C1 segment of cervical spinal cord (tissue), 14 donors: ENCODE results near the gene ACTG1.
A peak's percentile ranks its signal among the peaks of the same experiment; 100 is the strongest.

ENCODE experiments used
- DNase-seq, 14 donors: peaks; one replicate each; lab custom pipeline; 2025; lab: John Stamatoyannopoulos, UW

Gene ACTG1

DNA sequence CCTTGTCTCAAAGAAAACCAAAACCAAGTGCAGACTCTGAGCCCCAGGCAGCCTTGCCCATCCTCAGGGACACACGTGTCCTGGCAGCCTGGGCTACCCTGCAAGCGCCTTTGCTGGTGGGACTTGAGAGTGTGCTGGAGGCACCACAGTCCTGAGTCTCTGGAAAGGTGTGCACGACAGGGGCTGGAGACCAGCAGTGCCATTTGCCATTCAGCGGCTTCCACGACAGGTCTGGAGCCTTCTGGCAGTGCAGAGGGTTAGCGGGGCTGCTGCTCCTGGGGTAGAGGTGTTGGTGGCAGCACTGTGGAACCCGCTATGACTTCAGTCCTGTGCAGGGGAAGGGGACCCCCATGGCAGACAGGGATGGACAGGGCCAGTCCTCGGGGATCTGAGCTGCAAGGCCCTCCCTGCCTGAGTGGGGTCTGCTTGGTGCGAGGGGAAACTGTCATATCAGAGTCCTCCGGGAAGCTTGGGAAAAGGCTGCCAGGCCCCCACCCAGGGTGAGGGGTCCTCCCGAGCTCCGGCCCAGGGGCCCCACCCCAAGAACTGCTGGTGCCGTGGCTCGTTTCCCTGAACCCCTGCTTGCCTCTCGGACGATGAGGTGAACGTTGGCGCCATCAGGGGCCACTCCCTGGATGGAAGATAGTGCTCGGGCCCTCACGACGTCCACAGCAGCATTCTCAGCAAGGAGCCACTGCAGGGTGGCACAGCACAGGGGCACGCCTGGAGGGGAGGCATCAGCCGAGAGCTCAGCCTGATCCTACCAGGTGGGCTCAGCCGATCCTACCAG, 32.8 kb upstream of the ACTG1 start:
- no peak for DNase-seq

GRCh38 chr17:81544281-81544974, 31.8 kb upstream of the ACTG1 start:
- DNase-seq: no peak

DNA sequence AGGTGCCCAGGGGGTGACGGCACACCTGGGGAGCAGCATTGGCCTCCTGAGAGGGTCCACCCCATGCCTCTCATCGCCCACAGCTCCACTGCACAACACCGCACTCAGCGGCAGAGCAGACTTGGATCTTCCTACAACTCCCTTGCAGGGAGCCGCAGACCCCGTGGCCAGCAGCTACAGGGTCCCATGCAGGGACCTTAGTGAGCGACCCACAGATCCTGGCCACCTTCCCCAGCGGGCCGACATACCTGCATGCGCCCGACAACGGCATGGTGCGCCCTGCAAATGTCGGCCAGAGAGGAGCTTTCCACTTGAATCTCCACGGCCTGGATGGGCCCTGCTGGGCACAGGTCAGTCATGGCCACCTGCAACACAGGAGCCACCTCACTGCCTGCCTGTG, 31.2 kb upstream of the ACTG1 start:
- DNase-seq: no peak

DNA sequence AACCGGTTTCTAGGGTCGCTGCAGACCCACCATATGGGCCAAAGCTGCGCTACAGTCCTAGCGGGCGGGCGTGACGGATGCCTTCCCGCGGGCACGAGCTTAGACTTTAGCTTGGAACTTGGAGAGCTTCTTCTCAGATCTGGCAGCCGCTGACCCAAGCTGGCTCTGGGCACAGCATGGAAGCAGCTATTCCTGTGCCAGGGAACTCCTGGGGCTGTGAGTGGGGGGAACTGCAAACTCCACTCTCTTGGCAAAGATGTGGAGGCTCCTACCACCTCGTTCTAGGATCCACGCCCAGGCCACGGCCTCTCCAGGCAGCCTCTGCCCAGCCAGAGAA, 30.7 kb upstream of the ACTG1 start:
- peak in 2 of 14 donors; percentile 12 to 37 for DNase-seq

- DNase-seq: no peak
Observed at GRCh38 chr17:81542431-81543338, 30.1 kb upstream of the ACTG1 start.

DNA sequence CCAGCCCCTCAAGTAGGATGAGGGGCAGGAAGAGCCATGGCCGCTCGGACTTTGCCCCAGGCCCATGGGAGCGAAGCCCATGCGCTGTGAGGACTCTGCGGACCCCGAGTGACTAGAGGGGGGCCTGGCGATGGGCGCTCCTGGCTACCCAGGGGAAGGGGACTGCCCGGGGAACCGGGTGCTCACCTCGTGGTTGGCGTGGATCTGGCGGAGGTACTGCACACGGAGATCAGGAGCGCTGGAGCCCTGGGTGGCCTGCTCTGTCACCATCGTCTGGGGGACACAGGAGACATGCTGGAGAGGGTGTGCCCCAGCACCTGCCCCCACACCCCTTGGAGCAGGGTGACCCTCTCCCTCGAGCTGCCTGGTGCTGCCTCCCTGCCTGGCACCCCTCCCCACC, 28.5 kb upstream of the ACTG1 start:
- no peak for DNase-seq

DNA sequence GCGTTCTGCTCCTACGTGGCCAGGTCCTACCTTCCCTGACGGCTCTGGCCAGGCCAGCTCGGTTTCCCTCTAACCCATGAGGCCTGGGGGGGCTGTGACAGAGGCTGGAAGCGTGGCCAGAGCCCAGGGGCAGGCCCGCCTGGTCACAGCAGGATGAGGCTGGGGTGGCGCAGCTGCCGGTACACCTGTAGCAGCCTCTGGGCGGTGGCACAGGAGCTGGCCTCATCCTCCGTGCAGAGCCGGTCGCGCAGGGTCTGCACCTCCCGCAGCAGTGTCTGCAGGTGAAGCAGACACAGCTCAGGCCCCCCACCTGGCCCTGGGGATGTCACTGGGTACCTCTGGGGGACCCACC, 28.1 kb upstream of the ACTG1 start:
- DNase-seq: no peak

DNA sequence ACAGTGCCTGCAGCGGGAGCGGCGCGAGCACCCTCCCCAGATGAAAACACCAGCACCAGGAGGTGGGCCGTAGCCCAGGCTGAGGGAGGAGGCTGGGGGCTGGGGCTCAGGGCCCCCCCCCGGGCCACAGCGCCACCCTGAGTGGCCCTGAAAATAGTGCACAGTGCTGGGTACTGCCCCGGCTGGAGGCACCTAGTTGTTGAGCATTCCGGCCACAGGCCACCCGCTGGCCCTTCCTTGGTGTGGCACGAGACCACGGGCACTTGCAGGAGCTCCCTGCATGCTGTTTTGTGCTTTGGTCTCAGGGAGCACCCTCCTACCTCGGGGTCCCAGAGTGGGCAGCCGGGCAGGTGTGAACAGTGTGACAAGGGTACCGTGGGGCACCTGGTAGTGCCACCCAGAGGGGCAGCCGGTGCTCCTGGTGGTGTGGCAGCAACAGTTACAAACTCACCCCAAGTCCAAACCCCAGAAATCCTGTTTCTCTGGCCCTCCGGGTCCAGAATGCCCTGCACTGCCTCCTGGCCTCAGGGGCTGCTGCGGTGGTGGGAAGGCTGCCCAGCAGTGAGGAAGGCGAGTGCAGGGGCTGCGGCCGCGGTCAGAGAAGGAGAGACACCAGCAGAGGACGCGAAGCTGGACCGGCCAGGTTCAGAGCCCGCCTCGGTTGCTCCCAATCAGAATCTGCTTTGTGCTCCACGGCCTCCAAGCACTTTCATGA, 27.5 kb upstream of the ACTG1 start:
- DNase-seq: no peak

DNA sequence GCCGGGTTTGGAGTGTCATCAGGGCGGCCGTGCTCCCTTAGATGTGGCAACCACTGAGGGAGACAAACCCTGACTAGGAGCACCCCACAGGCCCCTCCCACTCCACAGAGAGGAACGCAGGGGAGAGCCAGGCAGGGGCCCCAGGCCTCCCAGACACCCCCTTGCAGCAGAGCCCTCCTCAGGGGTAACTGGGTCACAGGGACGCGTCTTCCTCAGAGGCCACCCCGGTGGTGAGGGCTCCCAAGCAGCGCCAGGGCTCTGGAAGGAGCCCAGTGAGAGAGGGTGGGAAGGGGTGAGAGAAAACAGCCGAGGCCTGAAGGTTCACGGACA, 26.9 kb upstream of the ACTG1 start:
- DNase-seq: no peak

DNA sequence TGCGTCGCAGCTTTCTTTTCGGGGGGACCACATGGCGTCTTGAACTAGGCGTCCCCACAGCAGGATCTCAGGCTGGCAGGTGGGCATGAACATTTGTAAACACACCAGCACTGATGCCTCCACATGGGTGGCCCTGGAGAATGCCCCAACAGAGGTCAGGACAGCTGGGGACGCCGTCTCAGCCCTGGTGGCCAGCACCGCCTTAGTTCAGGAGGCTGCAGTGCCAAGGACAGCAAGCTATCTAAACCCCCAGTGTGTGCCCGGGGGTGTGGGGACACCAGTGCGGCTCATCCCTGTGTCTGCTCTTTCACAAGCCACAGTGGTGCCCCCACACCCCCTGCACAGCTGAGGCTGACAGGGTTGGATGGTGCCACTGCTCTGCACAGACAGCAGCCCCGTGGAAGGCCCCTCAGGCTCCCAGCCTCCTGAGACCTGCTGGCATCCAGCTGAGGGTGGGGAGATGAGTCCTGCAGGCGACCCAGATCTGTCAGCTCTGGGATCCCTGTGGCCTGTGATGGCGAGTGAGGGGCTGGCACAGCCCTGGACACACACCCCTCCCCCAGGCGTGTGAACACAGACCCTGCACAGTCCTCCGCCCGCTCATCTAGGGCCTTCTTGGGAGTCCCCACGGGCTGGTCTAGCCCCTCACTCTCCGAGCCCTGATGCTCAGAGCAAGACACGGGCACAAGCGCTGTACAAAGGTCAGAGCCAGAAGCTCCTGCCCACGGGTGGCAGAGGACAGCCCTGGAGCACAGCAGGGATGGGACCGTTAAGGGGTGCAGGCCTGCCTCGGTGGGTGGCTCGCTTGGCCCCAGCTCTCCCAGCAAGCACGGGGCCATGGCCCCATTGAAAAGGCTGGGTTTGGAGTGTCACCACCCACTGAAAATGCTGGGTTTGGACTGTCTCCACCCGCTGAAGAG, 26.3 kb upstream of the ACTG1 start:
- no peak for DNase-seq

GRCh38 chr17:81537856-81538555, 25.4 kb upstream of the ACTG1 start:
- no peak for DNase-seq

DNA sequence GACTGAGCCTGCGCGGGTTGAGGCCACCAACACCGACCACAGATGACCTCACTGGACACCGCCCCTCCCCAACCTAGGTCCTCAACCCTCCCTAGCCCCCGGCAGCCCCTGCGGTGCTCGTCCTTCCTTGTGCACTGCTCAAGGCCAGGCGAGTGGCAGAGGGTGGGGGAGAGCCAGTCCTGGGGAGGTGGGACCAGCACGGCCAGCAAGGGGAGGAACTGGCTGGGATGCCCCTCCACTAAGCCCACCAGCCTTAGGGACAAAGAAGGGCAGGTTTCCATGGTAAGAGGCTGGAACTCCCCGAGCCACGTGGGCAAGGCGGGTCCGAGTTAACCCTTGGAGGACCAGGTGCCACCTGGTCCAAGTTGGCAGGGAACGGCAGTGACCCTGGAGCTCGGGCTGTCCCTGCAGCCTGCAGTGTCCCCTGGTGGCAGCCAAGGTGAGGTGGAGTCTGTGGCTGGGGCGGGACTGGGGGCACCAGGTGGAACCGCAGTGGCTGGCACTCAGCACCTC, 24.8 kb upstream of the ACTG1 start:
- peak in 1 of 14 donors; percentile 26 for DNase-seq

- no peak for DNase-seq
Observed at GRCh38 chr17:81536299-81537290, 24.0 kb upstream of the ACTG1 start.

GRCh38 chr17:81535480-81536298, 23.1 kb upstream of the ACTG1 start:
- DNase-seq: no peak

- no peak for DNase-seq
Observed at GRCh38 chr17:81535007-81535328, 22.4 kb upstream of the ACTG1 start.

- DNase-seq: no peak
Observed at GRCh38 chr17:81534157-81535006, 21.8 kb upstream of the ACTG1 start.
